OCI-LY7 (cell line): ENCODE data around the gene RPUSD2. TPM values are rescaled to one million over a fixed set of nuclear protein-coding genes. Genes with fewer than 3 reads are reported as not detected.

Experiments
- BruUV-seq: library from RNA; stranded (reverse); fragments of 400-500 nt; replicated peaks from 2 replicates; lab custom pipeline; 2021; lab: Mats Ljungman, UMichigan
- CTCF ChIA-PET: fragments of 300-600 bp; sonication (Branson Sonifier 250); formaldehyde crosslinking; loops from one replicate; lab custom pipeline; 2022; ENCODE audit warnings: antibody characterized with exemption; ENCODE audit not compliant: unreplicated experiment; lab: Charles Lee
- POLR2A ChIA-PET: fragments of 300-600 bp; sonication (Branson Sonifier 250); formaldehyde crosslinking; loops from one replicate; lab custom pipeline; 2022; ENCODE audit warnings: antibody characterized with exemption; lab: Charles Lee
- DNase-seq: peaks from one replicate; pipeline ENCODE4 v3.0.0-alpha.2; 2015; ENCODE audit warnings: low spot score
- H2AFZ ChIP-seq: fragments of 200-600 bp; sonication (generic), shearing (Covaris generic); 2 replicates; pipeline ENCODE4 v1.6.1; 2014; ENCODE audit warnings: mild to moderate bottlenecking, antibody characterized with exemption, low read length, moderate library complexity
- H3K27ac ChIP-seq: fragments of 200-600 bp; sonication (generic); 2 replicates; pipeline ENCODE4 v1.5.1; 2014; ENCODE audit warnings: mixed run types, low read depth, mild to moderate bottlenecking, moderate library complexity, low read length, inconsistent platforms; ENCODE audit not compliant: poor library complexity, severe bottlenecking
- H3K36me3 ChIP-seq: fragments of 200-600 bp; sonication (generic); 2 replicates; pipeline ENCODE4 v1.6.1; 2014; ENCODE audit warnings: mild to moderate bottlenecking, antibody characterized with exemption, low read length, moderate library complexity, mixed read lengths; ENCODE audit not compliant: insufficient read depth
- H3K4me1 ChIP-seq: fragments of 200-600 bp; sonication (generic); 2 replicates; pipeline ENCODE4 v1.5.1; 2014; ENCODE audit warnings: mild to moderate bottlenecking, low read length; ENCODE audit not compliant: insufficient read depth, poor library complexity, severe bottlenecking
- H3K4me2 ChIP-seq: fragments of 200-600 bp; sonication (generic); 2 replicates; pipeline ENCODE4 v1.6.1; 2014; ENCODE audit warnings: mild to moderate bottlenecking, low read length
- H3K4me3 ChIP-seq: fragments of 200-600 bp; sonication (generic); 2 replicates; pipeline ENCODE4 v1.5.1; 2014; ENCODE audit warnings: mild to moderate bottlenecking, low read depth, low read length; ENCODE audit not compliant: poor library complexity, severe bottlenecking
- H3K79me2 ChIP-seq: fragments of 200-600 bp; sonication (generic); 2 replicates; pipeline ENCODE4 v1.6.1; 2016; ENCODE audit warnings: low read depth, mild to moderate bottlenecking, low read length, moderate library complexity, mixed read lengths; ENCODE audit not compliant: insufficient read depth
- H3K9me2 ChIP-seq: fragments of 200-600 bp; sonication (generic); 2 replicates; pipeline ENCODE4 v1.6.1; 2016; ENCODE audit warnings: mild to moderate bottlenecking, low read length, mixed read lengths; ENCODE audit not compliant: insufficient read depth
- H3K9me3 ChIP-seq: fragments of 200-600 bp; sonication (generic); 2 replicates; pipeline ENCODE4 v1.6.1; 2014; ENCODE audit warnings: mild to moderate bottlenecking, mixed run types, low read length, mixed read lengths
- H4K20me1 ChIP-seq: fragments of 200-600 bp; sonication (generic); 2 replicates; pipeline ENCODE4 v1.6.1; 2014; ENCODE audit warnings: mild to moderate bottlenecking, antibody characterized with exemption, low read length, moderate library complexity, mixed read lengths; ENCODE audit not compliant: insufficient read depth
- CTCF ChIP-seq: fragments of 200-600 bp; sonication (generic); conservative IDR thresholded peaks from 2 replicates; pipeline ENCODE4 v1.5.1; 2014; ENCODE audit warnings: mild to moderate bottlenecking, antibody characterized with exemption, low read length, moderate library complexity, mixed read lengths
- EZH2phosphoT487 ChIP-seq: fragments of 200-600 bp; sonication (generic); IDR thresholded peaks from 2 replicates; pipeline ENCODE4 v1.6.1; 2018; ENCODE audit warnings: low read depth, borderline replicate concordance, mild to moderate bottlenecking, mixed run types, antibody characterized with exemption, low read length, moderate library complexity, mixed read lengths
- intact Hi-C: fragments of 100-400 bp; cut with micrococcal nuclease; formaldehyde crosslinking; loops from one replicate; pipeline ENCODE4 v1.10.0; 2022; ENCODE audit not compliant: unreplicated experiment
- total RNA-seq, 2 experiments: library from RNA; depleted of rRNA in 1 of 2; stranded (reverse); fragments of >200 nt in 1 of 2; shearing (Covaris generic) in 1 of 2; gene quantifications; 2 replicates each; pipeline ENCODE4 v1.2.3, GENCODE V29; 2014 to 2022

Gene RPUSD2
- total RNA-seq, 2 experiments from 2014 or later, result 18.9 to 26.4 TPM

DNA sequence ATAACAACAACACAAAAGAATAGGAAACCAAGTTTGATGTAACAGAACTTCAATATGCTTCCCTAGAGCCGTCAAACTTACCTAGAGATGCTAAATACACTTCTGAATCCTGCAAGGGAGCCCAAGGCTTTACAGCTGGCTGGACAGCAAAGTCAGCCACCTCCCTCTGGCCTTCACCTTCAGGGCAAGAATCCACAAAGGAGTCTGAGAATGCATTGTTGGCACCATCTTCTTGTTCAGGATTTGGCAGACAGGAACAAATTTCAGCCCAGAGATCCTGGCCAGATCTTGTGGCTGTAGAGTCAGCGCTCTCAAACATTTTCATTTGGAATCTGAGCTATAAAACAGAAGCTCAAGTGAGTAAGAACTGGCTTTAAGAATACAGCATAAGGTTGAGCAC is 6.4 kb upstream of the RPUSD2 start:
- no peak for TF ChIP-seq EZH2phosphoT487
- no peak for TF ChIP-seq CTCF
- no peak overlapping the region for H2AFZ ChIP-seq
- intact Hi-C loops, result loop anchor here (10.0 kb wide), 1 partner anchor 772 kb away; the partner anchor contains the start of genes NUSAP1 and OIP5
- H3K9me2 ChIP-seq, result no peaks in the 10 kb centered on the region
- H3K4me2 ChIP-seq, result no peak overlapping the region
- no peaks in the 10 kb centered on the region for H3K9me3 ChIP-seq
- no peak overlapping the region for H3K4me3 ChIP-seq
- ChIA-PET CTCF (no interaction called here), POLR2A (no interaction called here)
- H3K4me1 ChIP-seq, result peaks cover 30% of the 10 kb centered on the region
- BruUV-seq, result no TSS peak
- H3K27ac ChIP-seq, result no peak overlapping the region
- DNase-seq, result no peak
- peaks cover 8% of the 10 kb centered on the region; the same call in 1 of the 2 replicates for H3K79me2 ChIP-seq
- H4K20me1 ChIP-seq, result no peaks in the 10 kb centered on the region
- H3K36me3 ChIP-seq, result no peaks in the 10 kb centered on the region; the same call in 1 of the 2 replicates

GRCh38 chr15:40563426-40563825 is 5.7 kb upstream of the RPUSD2 start:
- no peak overlapping the region for H3K4me3 ChIP-seq
- H4K20me1 ChIP-seq, result no peaks in the 10 kb centered on the region
- no TSS peak for BruUV-seq
- CTCF ChIA-PET, result no interaction called here
- H3K9me2 ChIP-seq, result no peaks in the 10 kb centered on the region
- intact Hi-C loops, result loop anchor here (10.0 kb wide), 1 partner anchor 771 kb away; the partner anchor contains the start of genes NUSAP1 and OIP5
- H3K9me3 ChIP-seq, result no peaks in the 10 kb centered on the region
- H2AFZ ChIP-seq, result no peak overlapping the region
- POLR2A ChIA-PET, result interaction anchor here (0.7 kb wide), 1 partner anchor 524 kb away, joined by 3 read pairs; no protein-coding TSS in a partner anchor
- H3K4me2 ChIP-seq, result no peak overlapping the region
- peaks cover 8% of the 10 kb centered on the region; the same call in 1 of the 2 replicates for H3K79me2 ChIP-seq
- H3K36me3 ChIP-seq, result no peaks in the 10 kb centered on the region; the same call in 1 of the 2 replicates
- no peak for DNase-seq
- H3K27ac ChIP-seq, result no peak overlapping the region
- TF ChIP-seq EZH2phosphoT487, result no peak
- TF ChIP-seq CTCF, result no peak
- H3K4me1 ChIP-seq, result peaks cover 36% of the 10 kb centered on the region
